Smooth muscle cell of the brain vasculature (primary cell): Measurements from ENCODE around the gene MAP2K7.
"Not testable (repeated sequence)": the region's sequence is repeated elsewhere in the genome, so short reads cannot be mapped to it uniquely, and the experiment has no call there.

ENCODE experiments used
- DNase-seq: peaks from one replicate; pipeline ENCODE4 v3.0.0-alpha.2; 2012; ENCODE audit warnings: low read depth, low spot score

Gene MAP2K7

DNA sequence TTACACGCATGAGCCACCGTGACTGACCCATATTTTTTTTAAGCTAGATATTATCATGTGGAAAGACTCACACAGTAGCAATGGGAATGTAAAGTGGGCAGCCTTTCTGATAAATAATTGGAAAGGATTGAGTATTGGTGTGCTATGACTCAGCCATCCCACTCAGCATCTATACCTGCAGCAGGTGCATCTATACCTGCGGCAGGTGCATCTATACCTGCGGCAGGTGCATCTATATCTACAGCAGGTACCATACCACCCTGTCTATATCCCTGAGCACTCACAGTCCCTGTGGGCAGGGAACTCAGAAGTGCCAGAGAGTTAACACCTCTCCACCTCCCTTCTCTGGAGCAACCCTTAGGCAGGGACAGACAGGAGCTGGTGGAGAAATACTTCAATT is 20.6 kb upstream of the MAP2K7 start:
- DNase-seq: no peak

DNA sequence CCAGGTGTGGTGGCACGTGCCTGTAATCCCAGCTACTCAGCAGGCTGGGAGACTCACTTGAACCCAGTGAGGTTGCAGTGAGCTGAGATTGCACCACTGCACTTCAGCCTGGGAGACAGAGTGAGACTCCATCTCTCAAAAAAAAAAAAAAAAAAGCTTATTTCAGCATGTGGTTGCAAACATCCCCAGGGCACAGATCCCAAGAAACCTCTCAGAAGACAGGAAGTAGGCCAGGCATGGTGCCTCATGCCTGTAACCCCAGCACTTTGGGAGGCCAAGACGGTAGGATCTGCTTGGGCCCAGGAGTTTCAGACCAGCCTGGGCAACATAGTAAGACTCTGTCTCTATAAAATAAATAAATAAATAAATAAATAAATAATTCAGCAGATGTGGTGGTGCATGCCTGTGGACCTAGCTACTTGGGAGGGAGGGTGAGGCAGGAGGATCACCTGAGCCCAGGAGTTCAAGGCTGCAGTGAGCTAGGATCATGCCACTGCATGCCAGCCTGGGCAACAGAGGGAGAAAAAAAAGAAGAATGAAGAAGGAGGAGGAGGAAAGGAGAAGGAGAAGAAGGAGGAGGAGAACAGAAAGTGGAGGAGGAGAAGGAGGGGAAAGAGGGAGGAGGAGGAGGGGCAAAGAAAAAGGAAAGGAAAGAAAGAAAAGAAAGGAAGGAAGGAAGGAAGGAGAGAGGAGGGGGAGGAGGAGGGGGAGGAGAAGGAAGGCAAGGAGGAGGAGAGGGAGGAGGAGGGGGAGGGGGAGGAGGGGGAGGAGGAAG is 19.7 kb upstream of the MAP2K7 start:
- DNase-seq: no peak

DNA sequence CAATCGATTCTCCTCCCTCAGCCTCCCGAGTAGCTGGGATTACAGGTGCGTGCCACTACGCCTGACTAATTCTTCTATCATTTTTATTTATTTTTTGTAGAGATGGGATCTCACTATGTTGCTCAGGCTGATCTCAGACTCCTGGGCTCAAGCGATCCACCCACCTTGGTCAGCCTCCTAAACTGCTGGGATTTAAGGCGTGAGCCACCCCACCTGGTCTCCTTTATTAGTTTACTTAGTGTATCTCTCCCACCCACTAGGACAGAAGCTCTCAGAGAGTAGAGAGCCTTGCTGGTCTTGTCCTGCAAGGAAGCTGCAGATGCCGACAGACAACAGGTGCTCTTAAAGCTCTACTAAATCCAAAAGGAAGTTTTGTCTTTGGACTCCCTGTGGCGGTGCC is 17.9 kb upstream of the MAP2K7 start:
- no peak for DNase-seq

DNA sequence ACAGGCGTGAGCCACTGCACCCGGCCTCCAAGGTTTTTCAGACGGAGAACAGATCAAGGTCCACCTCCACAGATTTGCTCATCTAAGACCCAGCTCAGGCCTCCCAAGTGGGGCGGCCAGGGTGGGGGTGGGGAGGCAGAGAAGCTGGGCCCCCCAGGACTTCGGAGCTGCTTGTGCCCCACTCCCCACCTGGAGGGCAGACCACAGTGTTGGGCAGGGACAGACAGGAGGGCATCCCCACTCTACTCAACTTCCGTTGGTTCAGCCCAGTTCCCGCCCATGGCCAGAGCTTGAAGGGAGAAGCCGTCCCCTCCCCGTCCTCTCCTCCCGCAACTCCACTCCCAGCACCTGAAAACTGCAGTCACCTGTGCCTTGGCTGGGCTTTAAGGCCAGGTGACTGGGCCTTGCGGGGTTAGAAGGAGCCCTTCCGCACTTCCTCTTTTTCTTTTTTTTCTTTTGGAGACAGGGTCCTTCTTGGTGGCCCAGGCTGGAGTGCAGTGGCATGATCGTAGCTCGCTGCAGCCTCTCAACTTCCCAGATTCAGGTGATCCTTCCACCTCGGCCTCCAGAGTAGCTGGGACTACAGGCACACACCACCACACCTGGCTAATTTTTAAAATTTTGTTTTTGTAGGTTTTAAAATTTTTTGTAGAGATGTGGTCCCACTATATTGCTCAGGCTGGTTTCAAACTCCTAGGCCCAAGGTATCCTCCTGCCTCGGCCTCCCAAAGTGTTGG is 16.1 kb upstream of the MAP2K7 start:
- DNase-seq: no peak

DNA sequence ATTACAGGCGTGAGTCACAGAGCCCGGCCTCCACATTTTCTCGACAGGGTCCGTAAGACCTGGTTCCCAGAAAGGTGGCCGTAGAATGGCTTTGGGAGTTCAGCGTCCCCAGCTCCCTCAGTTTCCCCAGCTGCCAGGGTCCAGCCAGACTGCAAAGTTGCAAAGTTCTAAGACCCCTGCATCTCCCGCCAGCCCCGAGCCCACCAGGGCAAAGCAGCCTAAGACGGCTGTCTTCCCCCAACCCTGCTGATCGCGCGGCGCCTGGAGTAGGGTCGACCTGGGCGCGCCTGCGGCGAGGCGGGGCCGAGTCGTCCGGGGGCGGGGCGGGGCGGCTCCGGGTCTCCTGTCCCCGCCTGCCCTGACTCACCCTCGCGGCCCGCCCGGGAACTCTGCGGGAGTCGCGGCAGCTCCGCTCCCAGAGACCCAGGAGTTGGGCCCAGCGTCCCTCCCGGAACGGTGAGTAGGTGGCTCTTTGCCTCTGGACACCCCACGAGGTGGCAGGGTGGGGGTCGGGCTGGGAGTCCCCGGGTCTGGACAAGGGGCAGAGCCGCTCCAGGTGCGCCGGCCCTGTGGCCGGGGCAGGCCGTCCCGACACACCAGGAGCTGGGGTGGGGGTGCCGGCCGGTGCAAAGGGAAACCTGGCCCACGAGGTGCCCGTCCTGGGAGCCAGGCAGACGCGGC is 15.4 kb upstream of the MAP2K7 start, which contains the start of gene LRRC8E:
Gene LRRC8E (plus strand): TSS at position 366 of the 681 bp plus-strand sequence. CDS start 7,094 bp downstream, outside the sequence.
- DNase-seq: no peak

DNA sequence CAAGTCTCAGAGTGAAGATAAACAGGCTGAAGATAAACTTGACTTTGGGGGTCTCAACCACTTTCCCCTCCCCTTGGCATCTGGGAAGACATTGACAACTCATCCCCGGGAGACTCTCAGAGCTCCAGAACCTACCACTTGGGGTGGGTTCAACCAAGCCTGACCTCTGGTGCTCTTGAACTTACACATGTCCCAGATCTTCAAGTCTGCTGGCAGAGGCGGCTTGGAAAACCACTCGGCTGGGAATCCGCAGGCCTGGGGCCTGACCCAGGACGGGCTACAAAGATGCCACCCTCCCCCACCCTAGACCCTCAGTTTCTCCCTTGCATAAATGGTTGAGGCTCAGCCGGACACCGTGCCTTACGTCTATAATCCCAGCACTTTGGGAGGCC is 14.9 kb upstream of the MAP2K7 start:
- DNase-seq: no peak

DNA sequence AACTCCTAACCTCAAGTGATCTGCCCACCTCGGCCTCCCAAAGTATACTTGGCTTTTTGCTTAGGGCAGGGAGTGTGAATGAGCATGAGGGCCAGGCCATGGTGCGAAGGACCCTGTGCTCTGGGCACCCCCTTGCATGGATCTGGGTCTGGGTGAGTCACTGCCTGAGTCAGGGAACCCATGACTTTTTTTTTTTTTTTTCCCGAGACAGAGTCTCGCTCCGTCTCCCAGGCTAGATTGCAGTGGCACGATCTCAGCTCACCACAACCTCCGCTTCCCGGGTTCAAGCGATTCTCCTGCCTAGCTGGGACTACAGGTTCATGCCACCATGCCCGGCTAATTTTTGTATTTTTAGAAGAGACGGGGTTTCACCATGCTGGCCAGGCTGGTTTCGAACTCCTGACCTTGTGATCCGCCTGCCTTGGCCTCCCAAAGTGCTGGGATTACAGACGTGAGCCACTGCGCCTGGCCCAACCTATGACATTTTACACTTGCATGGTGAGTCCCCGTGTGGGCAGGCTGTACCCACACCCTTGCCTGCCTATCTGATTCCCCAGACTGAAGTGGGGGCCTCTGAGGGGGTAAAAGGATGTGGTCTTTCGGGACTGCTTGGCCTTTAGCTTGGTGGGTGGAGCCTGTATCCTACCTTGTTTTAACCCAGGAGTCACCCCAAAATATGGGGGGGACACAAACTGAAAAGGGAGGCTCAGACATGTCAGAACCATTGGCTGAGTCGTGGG is 10.1 kb upstream of the MAP2K7 start:
- DNase-seq: not testable (repeated sequence)

DNA sequence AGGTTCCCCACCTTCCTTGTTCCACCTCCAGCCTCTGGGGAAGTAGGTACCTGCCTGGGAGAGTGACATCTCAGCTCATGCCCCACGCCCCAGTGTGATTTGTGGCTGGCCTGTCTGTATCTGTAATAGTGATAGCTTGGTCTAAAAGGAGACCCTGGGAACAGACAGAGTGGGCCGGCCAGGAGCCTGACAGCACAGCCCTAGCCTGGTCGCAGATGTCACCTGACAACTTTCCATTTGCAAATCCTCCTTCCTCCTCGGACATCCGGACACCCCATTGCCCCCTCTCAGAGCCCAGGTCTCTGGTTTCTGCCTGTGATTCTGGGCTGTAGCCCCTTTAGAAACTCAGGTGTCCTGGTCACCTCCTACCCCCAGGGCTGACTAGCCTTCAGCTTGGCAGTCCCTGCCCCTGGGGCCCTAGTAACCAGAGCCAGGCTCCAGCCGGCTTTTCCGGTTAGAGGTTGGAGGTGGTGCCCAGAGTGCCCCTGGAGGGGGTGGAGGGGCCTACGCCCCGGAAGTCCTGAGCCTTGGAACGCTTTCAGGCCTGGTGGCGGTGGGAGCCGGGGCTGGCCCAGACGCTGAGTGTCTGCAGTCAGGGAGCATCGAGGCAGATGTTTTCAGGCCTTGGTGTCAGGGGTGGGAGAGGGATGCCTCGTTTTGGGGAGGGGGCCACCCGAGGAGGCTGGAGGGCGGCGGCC is 8.9 kb upstream of the MAP2K7 start:
- DNase-seq: no peak

DNA sequence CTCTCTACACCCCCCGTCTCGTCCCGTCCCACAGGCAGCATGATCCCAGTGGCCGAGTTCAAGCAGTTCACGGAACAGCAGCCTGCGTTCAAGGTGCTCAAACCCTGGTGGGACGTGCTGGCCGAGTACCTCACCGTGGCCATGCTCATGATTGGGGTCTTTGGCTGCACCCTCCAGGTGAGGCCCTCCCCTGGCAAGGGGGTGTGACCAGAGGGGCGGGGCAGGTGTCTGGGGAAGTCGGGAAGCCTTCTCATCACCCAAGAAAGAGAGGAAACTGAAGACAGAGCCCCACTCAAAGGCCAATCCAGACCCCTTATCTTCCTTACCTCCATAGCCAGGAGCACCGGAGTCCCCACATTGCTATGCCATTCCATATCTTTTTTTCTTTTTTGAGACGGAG is 8.1 kb upstream of the MAP2K7 start:
- DNase-seq: no peak

DNA sequence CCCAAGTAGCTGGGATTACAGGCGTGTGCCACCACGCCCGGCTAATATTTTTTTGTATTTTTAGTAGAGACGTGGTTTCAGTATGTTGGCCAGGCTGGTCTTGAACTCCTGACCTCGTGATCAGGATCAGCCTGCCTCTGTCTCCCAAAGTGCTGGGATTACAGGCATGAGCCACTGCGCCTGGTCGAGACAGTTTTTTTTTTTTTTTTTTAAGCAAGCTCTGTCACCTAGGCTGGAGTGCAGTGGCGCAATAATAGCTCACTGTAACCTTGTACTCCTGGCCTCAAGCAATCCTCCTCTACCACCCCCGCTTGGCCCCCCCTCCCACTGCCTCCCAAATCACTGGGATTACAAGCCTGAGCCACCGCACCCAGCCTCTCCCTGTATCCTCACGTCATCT is 6.4 kb upstream of the MAP2K7 start:
- DNase-seq: no peak

DNA sequence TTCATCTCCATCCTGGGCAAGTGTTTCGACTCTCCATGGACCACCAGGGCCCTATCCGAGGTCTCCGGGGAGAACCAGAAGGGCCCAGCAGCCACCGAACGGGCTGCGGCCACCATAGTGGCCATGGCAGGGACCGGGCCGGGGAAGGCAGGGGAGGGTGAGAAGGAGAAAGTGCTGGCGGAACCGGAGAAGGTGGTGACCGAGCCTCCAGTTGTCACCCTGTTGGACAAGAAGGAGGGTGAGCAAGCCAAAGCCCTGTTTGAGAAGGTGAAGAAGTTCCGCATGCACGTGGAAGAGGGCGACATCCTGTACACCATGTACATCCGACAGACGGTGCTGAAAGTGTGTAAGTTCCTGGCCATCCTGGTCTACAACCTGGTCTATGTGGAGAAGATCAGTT is 4.7 kb upstream of the MAP2K7 start:
- DNase-seq: no peak

DNA sequence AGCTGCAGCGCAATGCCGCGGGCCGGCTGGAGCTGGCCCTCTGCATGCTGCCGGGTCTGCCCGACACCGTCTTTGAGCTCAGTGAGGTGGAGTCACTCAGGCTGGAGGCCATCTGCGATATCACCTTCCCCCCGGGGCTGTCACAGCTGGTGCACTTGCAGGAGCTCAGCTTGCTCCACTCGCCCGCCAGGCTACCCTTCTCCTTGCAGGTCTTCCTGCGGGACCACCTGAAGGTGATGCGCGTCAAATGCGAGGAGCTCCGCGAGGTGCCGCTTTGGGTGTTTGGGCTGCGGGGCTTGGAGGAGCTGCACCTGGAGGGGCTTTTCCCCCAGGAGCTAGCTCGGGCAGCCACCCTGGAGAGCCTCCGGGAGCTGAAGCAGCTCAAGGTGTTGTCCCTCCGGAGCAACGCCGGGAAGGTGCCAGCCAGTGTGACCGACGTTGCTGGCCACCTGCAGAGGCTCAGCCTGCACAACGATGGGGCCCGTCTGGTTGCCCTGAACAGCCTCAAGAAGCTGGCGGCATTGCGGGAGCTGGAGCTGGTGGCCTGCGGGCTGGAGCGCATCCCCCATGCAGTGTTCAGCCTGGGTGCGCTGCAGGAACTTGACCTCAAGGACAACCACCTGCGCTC is 3.8 kb upstream of the MAP2K7 start:
- DNase-seq: no peak

DNA sequence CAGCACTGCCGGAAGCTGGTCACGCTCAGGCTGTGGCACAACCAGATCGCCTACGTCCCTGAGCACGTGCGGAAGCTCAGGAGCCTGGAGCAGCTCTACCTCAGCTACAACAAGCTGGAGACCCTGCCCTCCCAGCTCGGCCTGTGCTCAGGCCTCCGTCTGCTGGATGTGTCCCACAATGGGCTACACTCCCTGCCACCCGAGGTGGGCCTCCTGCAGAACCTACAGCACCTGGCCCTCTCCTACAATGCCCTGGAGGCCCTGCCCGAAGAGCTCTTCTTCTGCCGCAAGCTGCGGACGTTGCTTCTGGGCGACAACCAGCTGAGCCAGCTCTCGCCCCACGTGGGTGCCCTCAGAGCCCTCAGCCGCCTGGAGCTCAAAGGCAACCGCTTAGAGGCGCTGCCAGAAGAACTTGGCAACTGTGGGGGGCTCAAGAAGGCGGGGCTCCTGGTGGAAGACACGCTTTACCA is 3.2 kb upstream of the MAP2K7 start:
- DNase-seq: no peak

DNA sequence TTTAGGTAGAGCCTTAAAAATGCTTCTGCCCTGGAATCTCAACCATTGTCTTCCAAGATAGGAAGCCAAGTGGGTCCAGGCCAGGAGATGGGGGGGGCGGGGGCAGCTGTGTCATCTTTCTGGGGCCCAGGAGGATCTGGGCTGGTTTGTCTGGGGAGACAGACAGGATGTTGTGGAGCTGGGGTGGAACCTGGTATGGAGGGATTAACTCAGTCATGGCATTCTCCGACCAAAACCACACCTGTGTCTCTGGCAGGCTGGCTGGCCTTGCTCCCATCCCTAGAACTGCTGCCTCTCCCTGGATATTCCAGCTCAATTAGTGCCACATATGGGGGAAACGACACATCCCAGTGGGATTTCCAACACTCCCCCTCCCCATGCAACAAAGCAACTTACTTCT is 2.7 kb upstream of the MAP2K7 start:
- no peak for DNase-seq

DNA sequence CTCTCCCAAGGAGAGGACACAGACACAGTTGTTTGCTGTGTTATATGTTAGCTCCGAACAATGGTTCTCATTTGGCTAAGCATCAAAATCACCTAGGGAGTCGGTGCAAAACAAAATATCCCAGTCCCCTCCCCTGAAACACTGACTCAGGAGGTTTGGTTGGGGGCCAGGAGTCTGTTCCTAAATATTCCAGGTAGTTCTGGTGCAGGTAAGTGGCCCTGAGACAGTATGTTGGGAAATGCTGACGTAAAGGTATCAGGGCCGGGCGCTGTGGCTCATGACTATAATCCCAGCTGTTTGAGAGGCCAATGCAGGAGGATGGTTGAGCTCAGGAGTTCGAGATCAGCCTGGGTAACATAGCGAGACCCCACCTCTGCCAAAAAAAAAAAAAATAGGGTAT is 2.3 kb upstream of the MAP2K7 start:
- no peak for DNase-seq

DNA sequence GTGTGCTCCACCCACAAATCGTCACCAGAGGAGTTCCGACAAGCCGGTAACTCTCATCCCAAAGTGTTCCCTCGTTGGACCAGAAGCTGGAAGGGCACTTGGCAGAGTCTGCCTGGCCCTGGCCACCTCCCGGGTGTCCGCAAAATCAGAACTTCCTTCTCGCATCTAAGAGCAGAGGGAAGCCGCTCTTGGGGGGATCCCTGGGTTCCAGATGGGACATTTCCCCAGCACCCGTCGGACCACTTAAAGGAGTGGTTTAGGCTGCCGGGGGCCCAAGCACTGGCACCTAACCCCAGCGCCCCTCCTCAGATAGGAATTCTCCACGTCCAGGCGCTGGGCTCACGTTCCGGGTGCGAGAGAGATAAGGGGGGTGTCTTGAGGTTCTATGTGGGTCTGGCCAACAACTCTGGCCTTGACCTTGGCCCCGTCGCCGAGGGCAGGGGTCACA is 857 bp upstream of the MAP2K7 start:
- no peak for DNase-seq

DNA sequence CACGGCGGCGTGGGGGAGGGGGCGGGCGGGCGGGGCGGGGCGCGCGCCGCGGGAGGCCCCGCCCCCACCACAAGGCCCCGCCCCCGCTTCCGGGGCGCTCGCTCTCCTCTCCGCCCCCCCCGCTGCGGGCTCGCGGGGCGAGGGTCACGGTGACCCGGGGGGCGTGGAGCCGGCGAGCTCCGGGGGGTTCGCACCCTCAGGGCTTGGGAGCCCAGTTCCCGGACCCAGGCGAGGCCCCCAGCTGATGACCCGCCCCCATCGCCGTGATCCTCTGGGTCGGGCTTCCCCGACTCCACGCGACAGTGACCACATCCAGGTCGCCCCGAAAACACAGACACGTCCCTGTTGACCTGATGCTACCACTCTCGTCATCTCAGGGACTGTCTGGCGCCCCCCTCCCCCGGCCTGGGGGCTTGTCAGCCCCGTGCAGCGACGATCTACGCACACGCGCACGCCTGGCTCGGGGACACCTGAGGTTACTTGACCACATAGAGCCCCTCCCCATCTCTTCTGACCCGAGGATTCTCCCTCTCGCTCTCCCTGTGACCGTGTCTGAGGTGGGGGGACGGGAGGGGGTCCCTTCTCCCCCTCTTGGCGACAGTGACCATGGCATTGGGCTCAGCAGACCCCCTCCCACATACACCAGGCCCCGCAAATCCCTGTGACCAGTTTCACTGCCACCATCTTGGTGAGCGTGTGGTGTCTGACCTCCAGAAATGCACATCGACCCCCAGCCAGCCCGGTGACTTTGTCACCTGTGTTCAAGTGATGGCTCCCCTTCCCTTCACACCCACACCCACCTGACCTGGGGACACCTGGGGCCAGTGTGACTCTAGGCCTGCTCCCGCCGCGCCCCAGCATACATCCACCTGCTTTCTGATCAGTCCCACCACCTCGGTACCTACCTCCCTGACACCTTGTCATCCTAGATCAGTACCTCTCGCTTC is 670 bp downstream of the MAP2K7 start:
- DNase-seq: no peak

DNA sequence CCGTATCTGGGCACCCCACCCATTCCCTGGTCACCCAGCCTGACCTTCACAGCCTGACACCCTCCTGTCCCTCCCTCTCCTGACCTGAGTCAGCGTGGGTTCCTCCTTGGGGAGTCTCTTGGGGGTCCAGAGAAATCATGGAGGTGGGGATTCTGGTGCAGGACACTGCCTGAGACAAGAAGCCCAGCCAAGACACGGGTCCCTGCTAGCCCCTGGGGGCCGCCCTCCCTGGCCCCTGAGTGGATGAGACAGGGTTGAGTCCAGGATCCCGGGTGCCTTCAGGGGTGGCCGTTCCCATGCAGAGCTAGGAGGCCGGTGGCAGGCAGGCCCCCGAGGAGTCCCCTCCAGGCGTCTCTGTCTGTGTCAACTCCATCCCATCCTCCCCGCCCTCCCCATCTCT is 1.6 kb downstream of the MAP2K7 start:
- DNase-seq: no peak

DNA sequence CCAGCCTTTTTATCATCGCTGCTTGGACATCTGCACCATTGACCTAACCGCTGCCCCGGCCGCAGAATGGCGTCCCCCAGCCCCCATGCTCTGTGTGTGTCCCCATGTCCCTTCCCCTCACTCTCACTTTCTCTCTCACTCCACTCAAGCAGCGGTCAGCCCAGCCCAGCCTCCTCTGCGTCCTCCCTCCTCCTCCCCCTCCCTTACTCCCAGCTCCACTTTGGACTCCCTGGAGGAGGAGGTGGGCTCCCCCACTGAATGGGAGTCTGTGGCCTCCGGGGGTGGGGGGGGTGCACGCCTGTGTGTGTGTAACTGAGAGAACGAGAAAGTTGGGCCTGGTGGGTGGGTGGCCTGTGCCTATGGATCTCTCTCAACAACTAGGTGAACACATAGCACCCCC is 2.2 kb downstream of the MAP2K7 start:
- no peak for DNase-seq

DNA sequence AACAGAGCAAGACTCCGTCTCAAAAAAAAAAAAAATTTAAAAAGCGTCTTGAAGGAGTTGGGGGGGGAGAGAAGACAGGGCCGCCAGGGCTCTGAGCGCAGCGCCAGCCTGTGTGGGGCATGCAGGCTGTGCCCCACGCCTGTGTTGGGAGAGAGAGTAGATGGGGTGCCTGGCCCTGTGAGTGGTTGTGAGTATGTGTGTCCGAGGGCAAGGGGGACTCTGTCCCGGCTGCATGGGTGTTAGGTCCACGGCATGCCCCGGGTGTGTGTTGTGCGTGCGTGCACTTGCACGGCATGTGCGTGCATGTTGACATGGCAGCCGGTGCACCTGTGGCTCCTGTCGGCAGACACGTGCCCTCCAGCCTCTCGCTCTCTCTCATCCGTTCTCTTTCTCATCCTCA is 3.4 kb downstream of the MAP2K7 start:
- DNase-seq: no peak
